HG03565 (cell line): ENCODE results near the gene PPP1R12B.
"Not testable (repeated sequence)": the region's sequence is repeated elsewhere in the genome, so short reads cannot be mapped to it uniquely, and the experiment has no call there.

Experiments used
- ATAC-seq: cut with Tn5 transposase; IDR thresholded peaks from one replicate; pipeline ENCODE4 v1.9.1; 2021; ENCODE audit warnings: mild to moderate bottlenecking, moderate library complexity; ENCODE audit not compliant: unreplicated experiment

The PPP1R12B gene

DNA sequence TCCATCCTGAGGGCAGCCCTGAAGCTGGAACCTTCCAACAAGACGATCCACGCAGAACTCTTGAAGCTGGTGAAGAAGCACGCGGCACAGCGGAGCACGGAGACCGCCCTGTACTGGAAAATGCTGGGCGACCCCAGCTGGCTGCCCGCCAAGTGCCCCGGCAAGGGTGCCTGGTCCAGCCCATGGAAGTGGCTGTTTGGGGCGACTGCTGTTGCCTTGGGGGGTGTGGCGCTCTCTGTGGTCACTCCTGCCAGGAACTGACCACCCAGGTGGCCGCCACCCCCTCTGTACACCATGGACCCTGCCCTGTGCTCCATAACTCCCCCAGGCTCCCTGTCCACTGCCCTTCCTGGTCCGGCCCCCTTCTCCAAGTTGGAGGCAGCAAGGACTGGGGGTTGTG lies 90.8 kb downstream of the PPP1R12B start:
- ATAC-seq, result no peak

DNA sequence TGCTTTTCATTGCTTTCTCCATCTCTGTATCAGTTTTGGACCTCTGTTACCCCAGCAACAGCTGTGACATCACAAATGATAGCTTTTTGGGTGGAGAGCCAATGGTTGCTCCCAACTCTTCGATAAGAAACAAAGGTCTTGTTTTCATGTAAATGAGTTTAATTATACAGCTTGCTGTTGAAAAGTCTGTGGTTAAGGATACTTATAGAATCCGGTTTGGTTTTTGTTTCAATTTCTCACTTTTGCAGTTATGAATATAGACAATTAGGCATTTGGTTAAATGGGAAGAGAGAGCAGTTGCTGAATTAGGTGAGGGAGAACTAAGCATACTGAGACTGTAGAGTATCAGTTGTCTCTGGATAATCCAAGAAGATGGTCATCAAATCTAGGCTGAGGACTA lies 99.6 kb downstream of the PPP1R12B start:
- not testable (repeated sequence) for ATAC-seq

DNA sequence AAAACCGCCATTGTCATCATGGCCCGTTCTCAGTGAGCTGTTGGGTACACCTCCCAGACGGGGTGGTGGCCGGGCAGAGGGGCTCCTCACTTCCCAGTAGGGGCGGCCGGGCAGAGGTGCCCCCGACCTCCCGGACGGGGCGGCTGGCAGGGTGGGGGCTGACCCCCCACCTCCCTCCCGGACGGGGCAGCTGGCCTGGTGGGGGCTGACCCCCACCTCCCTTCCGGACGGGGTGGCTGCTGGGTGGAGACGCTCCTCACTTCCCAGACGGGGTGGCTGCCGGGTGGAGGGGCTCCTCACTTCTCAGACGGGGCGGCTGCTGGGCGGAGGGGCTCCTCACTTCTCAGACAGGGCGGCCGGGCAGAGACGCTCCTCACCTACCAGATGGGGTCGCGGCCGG lies 103.1 kb downstream of the PPP1R12B start:
- not testable (repeated sequence) for ATAC-seq

DNA sequence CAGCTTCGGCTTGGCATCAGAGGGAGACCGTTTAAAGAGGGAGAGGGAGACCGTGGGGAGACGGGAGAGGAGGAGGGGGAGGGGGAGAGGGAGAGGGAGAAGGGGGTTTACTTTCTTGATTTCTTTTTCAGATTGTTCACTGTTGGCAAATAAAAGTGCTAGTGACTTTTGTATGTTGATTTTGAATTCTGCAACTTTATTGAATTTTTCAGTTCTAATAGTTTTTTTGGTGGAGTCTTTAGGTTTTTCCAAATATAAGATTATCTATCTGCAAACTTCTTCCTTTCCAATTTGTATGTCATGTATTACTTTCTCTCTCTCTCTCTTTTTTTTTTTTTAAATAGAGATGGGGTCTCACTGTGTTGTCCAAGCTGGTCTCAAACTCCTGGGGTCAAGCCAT lies 104.0 kb downstream of the PPP1R12B start:
- no peak for ATAC-seq

DNA sequence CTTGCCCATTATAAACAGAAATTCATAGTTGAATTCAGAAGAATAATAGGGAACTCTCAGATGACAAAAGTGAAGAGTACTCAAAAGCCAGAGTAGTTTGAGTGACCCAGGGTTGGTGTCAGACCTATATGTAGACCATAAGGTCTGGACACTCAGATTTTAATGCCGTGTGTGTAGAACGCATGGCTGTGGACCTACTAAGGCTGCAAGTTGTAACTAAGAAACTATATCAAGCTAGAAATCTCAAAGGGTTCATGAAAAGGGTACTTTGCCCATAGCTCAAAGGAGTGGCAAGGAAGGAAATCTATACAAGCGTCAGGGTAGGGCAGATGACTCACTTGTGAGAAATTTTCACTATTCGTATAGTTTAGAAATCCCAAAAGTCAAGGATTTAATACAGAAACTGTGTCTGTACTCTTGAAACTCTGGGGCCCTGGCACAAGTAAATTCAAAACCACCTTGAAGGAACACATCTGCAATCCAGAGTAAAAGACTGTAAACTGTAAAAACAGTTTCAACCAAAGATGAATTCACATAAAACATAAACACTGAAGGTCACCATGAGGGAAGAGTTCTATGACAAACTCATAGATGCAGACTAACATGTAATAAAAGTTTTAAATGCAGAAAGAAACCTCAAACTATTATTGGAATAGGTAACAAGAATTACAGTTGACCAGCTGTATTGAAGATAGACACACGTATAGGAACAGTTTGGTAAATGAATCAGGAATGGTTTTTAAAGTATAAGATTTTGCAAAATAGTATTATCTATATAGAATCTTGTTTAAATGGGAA lies 108.1 kb downstream of the PPP1R12B start:
- ATAC-seq, result not testable (repeated sequence)

DNA sequence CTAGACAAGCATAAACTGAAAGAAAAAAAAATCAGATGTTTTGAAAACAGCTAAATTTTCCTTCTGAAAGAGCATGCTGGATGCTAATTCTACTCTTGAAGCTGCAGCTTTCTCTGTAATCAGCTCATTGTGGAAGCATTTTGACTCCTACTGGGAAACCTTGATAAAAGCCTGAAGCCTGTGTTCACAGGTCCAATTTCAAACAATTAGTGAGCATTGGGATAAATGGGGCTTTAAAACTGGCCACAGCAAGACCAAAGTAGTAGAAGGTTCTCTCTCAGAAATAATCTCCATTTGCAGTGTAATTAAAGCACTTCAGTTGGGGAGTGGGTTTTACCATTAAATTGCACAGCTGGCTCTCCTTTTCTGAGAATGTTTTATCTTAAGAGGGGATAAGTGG lies 110.2 kb downstream of the PPP1R12B start:
- ATAC-seq, result not testable (repeated sequence)

DNA sequence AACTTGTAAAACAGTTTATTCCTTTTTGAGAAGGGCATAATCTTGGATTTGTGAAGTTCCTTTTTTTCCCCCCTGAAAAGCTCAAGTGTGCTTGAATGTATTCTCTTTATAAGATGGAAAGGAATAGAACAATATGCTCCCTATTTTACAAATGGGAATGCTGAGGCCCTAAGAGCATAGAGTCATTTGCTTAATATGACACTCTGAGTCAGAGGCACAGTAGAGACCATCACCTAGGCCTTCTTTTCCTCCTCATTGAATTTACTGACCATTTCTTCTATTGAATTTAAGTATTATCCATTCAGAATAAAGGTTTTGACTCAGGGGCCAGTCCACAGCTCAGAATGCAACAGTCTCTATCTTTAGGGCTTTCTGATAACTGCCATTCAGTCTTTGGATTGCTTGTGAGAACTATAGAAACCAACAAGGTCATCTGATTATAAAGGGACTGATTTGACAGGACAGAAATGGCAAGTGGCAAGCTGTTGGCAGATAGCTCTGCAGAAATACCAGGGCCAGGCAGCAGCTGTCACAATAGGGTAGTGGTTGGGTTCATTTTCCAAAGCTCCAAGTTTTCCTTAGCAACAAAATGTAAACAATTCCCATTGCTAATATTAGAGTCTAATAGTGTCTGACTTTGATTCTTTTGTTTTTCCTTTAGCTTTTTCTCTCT lies 111.1 kb downstream of the PPP1R12B start:
- ATAC-seq, result not testable (repeated sequence)

DNA sequence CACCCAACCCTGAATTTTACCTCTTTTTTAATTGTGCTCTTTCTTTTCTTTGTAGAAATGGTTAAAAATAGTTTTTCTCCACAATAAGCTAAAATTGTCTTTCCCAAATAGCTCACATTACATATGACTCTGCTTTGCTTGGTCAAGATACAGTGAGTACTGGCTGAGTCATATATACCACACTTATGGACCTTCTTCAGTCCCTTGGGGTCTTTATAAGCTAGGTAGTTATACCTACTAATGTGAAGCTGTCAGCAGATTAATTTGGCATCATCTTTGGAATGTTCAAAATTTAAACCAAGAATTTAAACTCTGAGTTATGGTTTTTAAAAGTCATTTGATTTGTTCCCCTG lies 111.6 kb downstream of the PPP1R12B start:
- ATAC-seq, result not testable (repeated sequence)

DNA sequence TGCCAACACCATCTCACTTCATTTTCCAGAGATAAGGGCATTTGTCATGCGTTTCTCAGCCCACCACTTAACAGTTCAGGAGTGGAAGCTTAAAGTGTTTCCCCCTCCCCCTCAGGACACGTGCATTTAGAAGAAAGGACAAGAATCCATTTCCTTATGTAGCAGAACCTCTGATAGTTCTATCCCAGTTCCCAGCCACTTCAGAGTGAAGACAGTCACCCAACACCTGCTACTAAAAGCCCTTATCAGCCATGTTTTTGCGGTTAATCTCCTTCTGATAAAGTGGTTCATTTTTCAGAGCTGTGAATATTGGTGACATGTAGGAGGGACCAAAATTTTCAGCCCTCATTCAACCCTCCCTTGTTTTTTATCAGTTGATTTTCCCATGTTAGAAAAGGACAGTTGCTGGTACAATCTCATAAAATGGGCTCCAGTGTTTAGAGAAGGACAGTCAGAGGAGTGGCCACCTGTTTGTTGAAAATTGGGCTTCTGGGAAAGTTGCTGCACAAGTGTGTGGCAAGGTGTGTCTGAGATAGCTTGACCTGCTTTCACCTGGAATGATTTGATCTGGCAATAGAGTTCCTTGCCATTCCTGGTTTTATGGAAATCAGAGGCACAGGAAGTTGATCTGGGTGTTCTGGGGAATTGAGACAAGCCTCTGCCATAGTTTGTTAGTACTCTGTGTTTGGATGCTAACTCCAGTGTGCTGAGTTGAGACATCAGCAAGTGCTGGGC lies 114.0 kb downstream of the PPP1R12B start:
- no peak for ATAC-seq

DNA sequence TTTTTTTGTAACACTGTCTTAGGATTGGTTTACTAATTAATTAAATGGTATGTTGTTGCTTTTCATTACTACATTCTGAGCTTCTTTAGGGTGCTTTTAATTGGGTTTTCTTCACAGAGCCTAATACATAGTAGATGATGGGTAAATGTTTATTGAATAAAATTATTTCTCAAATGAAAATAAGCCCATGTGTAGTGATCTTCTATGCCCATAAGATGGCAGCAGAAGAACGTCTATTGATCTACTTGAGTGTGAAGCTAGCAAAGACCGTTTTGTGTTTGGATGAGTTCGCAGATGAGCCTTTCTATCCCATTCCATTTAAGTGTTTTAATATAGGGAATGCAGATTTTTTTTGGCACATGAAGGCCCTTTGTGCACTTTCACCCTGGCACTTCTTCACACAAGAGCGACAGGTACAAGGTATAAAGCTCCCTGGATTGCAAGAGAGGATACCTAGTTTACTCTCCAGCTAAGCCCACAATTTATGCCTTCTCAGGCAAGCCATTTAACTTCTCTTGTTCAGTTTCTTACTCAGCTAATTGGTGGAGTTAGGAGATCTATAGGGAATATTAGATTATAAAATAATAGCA lies 115.7 kb downstream of the PPP1R12B start:
- ATAC-seq, result not testable (repeated sequence)

DNA sequence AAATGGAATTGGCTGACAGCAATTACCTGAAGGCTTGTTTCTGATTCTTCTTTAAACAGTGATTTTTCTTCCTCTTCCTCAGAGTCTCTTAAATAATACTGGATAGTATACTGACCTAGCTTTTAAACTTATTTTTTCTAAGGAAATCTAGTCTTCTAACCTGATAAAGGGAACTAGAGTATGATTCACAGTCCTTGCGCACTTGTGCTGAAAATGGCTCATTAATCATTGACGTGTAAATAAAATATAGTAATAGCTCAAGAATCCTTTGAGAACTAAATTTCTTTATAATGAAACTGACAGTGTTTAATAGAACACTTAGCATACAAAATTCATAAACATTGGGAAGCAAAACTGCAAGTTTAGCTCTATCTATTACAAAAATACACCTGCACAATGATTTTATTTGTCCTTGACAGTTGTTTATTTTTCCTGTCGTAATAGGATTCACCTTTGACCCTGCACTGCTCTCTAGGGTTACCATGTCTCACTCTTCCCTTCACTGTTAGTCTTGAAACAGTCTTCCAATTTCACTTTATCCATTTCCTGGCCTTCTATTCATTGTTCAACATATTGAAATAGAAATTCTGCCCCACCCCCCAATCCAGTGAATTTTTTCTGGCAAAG lies 117.3 kb downstream of the PPP1R12B start:
- not testable (repeated sequence) for ATAC-seq

DNA sequence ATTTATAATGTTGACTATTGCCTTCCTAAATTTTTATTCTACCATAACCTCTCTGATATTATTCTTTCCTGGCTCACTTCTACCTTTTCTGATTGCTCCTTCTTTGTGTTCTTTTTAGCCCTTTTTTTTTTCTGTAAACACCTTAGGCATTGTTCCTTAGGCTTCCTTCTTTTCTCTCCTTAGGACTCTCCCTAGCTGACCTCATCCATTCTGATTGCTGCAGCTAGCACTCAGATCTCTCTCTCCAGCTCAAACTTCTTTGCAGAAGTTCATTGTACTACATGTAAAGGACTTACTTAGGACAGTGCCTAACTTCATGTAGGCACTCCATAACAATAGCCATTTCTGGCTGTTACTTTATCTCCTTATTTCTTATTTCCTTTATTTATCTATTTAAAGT lies 117.8 kb downstream of the PPP1R12B start:
- ATAC-seq, result not testable (repeated sequence)

DNA sequence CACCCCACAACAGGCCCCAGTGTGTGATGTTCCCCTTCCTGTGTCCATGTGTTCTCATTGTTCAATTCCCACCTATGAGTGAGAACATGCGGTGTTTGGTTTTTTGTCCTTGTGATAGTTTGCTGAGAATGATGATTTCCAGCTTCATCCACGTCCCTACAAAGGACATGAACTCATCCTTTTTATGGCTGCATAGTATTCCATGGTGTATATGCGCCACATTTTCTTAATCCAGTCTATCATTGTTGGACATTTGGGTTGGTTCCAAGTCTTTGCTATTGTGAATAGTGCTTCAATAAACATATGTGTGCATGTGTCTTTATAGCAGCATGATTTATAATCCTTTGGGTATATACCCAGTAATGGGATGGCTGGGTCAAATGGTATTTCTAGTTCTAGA lies 118.9 kb downstream of the PPP1R12B start:
- ATAC-seq, result not testable (repeated sequence)

DNA sequence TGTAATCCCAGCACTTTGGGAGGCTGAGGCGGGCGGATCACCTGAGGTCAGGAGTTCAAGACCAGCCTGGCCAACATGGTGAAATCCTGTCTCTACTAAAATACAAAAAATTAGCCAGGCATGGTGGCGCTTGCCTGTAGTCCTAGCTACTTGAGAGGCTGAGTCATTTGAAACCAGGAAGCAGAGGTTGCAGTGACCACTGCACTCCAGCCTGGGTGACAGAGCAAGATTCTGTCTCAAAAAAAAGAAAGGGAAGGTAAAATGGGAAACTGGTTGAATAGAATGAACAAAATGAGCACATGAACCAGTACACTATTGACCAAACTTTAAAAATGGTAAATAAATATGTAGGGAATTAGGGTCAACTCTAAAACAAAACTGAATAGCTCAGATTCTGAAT lies 120.2 kb downstream of the PPP1R12B start:
- not testable (repeated sequence) for ATAC-seq

DNA sequence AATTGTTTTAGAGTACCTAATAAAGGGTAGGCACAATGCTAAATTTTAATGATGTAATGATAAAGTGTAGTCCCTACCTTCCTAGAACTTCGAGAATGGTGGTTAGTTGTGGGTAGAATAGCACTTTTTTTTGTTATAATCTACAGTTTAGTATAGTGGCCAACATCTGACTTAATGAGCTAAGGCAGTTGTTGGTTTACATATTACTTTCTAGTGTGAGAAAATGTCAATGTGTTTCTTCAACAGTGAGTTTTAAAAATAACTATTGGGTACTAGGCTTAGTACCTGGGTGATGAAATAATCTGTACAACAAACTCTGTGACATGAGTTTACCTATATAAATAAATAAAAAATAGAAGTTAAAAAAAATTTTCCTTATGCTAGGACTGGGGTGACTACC lies 120.6 kb downstream of the PPP1R12B start:
- ATAC-seq, result not testable (repeated sequence)

DNA sequence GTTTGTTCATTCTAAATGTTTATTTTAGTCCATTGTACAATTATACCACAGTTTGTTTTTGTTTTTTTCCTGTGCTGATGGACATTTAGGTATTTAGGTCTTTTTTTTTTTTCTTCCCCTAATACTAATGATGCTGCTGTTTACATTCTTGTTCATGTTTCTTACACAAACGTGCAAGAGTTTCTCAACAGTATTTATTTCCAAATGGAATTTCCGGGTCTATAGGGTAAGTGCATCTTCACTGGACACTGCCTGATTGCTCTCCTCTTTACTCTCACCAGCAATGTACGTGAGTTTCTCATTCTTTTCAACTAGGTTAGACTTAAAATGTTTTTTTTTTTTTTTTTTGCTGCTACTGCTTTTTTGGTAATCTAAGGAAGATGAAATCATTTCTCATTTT lies 122.7 kb downstream of the PPP1R12B start:
- ATAC-seq, result no peak

DNA sequence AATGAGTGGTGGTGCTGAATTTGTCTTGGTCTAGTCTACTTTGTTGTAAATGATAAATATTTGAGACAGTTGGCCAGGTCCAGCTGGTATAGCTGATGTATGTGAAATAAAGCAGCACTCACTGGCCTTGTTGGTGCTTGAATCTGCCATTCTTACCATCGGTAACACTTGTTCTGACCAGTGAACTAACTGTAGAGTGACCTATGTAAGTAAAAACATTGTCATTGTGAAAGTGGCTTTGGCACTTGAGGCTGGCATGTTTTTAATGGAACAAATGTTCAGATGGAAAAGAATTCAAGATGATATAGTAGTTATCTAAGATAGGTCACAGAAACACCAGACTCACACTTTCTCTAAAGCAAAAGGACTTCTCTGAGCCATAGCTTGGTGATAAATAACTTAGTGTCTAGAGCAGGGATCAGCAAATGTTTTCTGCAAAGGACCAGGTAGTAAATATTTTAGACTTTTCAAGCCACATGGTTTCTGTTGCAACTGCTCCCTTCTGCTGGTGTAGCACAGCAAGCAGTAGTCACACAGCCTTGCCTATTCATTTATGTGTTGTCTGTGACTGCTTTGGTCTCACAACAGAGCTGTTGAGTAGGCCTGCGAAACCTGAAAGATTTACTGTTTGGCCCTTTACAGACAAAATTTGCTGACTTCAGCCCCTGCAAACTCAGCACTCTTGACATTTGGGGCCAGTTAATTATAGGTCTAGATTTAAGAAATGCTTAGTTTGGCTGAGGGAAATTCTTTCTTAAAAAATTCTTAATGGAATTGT lies 124.0 kb downstream of the PPP1R12B start:
- ATAC-seq, result not testable (repeated sequence)

DNA sequence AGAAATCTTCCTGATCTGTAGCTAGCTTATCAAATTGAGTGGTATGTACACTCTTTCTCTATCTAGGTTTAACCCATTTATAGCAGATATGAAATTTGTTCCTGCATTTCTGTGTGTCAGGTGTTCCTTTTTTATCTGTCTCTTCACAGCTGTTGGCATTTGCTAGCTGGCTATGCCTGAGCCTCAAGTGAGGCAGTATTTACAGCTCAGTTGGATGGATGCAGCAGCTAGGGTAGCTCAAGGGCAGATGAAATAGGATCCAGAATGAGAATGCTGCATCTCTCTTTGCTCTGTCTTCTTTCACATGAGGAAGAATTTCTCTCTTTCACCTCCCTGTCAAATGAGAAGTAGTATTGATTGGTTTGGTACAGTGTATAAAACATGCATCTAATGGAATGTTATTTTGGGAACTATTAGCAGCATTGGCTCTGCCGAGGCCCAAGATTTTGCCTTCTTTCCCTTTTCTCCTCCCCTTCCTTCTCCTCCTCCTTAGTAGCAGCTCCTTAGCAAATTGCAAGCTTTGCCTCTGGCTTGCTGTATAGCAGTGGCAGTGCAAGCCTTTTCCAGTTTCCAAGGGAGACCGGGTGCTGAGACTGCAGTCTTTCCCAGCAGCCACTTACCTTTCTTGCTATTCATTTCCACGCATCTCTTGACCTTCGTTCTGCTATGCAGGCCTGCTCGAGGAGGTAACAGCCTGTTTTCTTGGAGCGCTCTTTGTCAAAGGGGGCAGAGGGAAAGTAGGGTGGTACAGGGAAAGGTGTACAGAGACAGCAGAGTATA lies 125.0 kb downstream of the PPP1R12B start:
- not testable (repeated sequence) for ATAC-seq

DNA sequence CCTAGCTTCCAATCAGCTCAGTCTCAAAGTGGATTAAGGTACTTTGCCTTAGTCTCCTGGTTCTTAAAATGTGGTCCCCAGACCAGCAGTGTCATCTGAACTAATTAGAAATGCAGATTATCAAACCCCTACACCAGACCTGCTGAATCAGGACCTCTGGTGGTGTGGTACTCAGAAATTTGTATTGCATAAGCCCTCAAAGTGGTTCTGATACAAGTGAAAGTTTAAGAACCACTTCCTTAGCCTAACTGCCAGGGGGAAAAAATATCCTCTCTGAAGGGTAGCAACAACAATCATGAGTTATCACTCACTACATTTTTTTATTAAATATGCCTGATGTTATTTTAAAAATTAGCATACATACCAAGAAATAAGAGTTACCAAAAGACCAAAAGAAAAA lies 131.2 kb downstream of the PPP1R12B start:
- ATAC-seq, result not testable (repeated sequence)
